Measurements from ENCODE around the gene PATL1. TPM values are rescaled to one million over a fixed set of nuclear protein-coding genes. Genes with fewer than 3 reads are reported as not detected.
"Not testable (repeated sequence)": the region's sequence is repeated elsewhere in the genome, so short reads cannot be mapped to it uniquely, and the experiment has no call there.

Gene PATL1, protein sequence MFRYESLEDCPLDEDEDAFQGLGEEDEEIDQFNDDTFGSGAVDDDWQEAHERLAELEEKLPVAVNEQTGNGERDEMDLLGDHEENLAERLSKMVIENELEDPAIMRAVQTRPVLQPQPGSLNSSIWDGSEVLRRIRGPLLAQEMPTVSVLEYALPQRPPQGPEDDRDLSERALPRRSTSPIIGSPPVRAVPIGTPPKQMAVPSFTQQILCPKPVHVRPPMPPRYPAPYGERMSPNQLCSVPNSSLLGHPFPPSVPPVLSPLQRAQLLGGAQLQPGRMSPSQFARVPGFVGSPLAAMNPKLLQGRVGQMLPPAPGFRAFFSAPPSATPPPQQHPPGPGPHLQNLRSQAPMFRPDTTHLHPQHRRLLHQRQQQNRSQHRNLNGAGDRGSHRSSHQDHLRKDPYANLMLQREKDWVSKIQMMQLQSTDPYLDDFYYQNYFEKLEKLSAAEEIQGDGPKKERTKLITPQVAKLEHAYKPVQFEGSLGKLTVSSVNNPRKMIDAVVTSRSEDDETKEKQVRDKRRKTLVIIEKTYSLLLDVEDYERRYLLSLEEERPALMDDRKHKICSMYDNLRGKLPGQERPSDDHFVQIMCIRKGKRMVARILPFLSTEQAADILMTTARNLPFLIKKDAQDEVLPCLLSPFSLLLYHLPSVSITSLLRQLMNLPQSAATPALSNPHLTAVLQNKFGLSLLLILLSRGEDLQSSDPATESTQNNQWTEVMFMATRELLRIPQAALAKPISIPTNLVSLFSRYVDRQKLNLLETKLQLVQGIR
- total RNA-seq: 10 to 100 TPM; 60.8 to 66.9 TPM

DNA sequence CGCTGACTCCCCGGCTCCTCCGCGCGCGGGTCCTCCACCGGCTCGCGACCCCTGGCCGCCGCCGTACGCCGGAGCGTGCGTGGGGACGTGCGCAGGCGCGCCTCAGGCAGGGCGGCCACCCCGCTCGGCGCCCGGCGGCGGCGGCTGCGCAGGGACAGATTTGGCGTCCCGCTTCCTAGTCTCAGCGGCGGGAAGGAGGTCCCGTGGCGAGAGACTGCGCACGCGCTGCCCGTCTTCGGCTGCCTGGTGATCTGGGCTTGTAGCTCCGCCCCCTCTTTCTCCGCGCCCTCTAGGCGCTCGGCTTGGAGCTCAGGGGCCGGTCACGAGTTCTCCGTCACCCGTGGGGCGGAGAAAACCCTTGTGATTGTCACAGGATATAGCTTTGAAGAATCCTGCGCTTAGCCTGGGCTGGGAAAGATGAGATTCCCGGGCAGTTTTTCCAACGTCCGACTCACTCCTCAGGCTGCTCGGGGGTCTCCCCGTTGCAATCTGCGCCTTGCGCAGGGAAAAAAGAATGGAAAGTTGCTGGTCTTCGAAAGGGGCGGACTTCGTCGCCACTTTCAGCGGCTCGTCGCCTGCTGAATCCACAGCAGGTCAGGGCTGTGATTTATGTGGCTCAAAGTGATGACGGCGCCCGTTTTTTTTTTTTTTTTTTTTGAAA lies at the start of gene PATL1:
TSS of gene PATL1 (minus strand) at position 88 of the 661 bp plus-strand sequence. CDS start 142 bp downstream, outside the sequence.
- Mint-ChIP-seq H3K9me3 (no peaks in the 10 kb centered on the region), H3K27ac (peak within 1 kb of the TSS; percentile 96), H3K4me3 (peak within 1 kb of the TSS; percentile 97), H3K27me3 (no peaks in the 10 kb centered on the region), H3K36me3 (peaks cover 26% of the 10 kb centered on the region), H3K4me1 (peaks cover 32% of the 10 kb centered on the region)
- peak; percentile 99 for DNase-seq

GRCh38 chr11:59716051-59716450 lies 47.2 kb upstream of the PATL1 start:
- no peak for DNase-seq
- no peaks in the 10 kb centered on the region for H3K36me3 Mint-ChIP-seq
- no peaks in the 10 kb centered on the region for H3K9me3 Mint-ChIP-seq
- no peaks in the 10 kb centered on the region for H3K4me1 Mint-ChIP-seq
- H3K27me3 Mint-ChIP-seq: peaks cover 11% of the 10 kb centered on the region
- no peak overlapping the region for H3K4me3 Mint-ChIP-seq
- no peak overlapping the region for H3K27ac Mint-ChIP-seq

DNA sequence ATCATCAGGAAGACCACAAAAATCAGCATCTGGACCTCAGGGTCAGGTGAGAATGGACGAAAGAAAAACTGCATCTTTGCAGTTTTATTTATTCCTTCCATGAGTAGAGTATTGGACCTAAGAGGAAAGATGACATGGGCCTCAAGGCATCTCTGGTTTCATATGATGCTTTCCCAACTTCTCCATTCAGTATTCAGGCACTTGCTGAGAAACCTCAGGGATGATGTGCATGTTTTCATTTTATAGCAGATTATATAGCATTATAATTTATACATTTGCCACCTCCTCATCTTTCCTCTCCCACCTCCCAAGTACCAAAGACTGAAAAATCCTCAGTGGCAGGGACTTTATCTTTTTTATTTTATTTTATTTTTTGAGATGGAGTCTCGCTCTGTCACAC lies 44.9 kb upstream of the PATL1 start, which contains the start of gene OR10V1:
TSS of gene OR10V1 (minus strand) at position 101 of the 400 bp plus-strand sequence. CDS start at position 101, 0 bp downstream.
- Mint-ChIP-seq H3K4me3 (no peak within 1 kb of the TSS), H3K27me3 (peaks cover 5% of the 10 kb centered on the region), H3K9me3 (no peaks in the 10 kb centered on the region), H3K36me3 (no peaks in the 10 kb centered on the region), H3K4me1 (no peaks in the 10 kb centered on the region), H3K27ac (no peak within 1 kb of the TSS)
- no peak for DNase-seq

- Mint-ChIP-seq H3K36me3 (no peaks in the 10 kb centered on the region), H3K9me3 (no peaks in the 10 kb centered on the region), H3K4me1 (no peaks in the 10 kb centered on the region), H3K4me3 (no peak overlapping the region), H3K27ac (no peak overlapping the region), H3K27me3 (peaks cover 7% of the 10 kb centered on the region)
- no peak for DNase-seq
Observed at GRCh38 chr11:59710136-59710847, 41.5 kb upstream of the PATL1 start.

DNA sequence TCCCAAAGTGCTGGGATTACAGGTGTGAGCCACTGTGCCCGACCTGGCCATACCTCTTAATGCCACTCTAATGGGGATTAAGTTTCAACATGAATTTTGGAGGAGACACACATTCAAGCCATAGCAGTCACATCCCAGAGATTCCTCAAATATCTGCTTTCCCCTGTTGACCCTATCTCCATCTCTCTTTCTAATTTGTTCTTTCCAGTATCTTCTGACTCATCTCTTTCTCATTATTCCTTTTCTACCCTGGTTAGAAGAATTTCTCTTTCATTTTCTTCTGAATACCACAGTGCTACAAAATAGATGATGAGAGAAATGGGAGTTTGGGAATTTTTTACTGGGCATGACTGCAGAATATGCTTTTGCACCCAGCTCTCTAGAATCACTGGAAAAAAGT lies 39.7 kb upstream of the PATL1 start:
- Mint-ChIP-seq H3K4me3 (no peak overlapping the region), H3K27ac (no peak overlapping the region), H3K27me3 (peaks cover 19% of the 10 kb centered on the region), H3K4me1 (no peaks in the 10 kb centered on the region), H3K36me3 (no peaks in the 10 kb centered on the region), H3K9me3 (no peaks in the 10 kb centered on the region)
- DNase-seq: no peak

DNA sequence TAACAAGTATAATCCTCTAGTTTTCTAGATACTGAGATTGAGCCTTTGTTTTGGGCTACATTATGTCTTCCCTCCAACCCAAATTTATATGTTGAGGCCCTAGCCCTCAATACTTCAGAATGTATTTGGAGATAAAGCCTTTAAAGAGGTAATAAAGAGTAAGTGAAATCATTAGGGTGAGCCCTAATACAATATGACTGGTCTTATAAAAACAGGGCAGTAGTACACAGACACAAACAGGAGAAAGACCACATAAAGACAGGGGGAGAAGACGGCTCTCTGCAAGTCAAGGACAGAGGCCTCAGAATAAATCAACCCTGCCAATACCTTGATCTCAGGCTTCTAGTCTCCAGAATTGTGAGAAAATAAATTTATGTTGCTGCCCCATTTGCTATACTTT lies 38.5 kb upstream of the PATL1 start:
- no peak overlapping the region for H3K27ac Mint-ChIP-seq
- no peak overlapping the region for H3K4me3 Mint-ChIP-seq
- DNase-seq: no peak
- H3K4me1 Mint-ChIP-seq: no peaks in the 10 kb centered on the region
- no peaks in the 10 kb centered on the region for H3K9me3 Mint-ChIP-seq
- H3K27me3 Mint-ChIP-seq: peaks cover 19% of the 10 kb centered on the region
- no peaks in the 10 kb centered on the region for H3K36me3 Mint-ChIP-seq

- Mint-ChIP-seq H3K4me1 (no peaks in the 10 kb centered on the region), H3K27me3 (peaks cover 19% of the 10 kb centered on the region), H3K4me3 (no peak overlapping the region), H3K36me3 (no peaks in the 10 kb centered on the region), H3K27ac (no peak overlapping the region), H3K9me3 (no peaks in the 10 kb centered on the region)
- DNase-seq: no peak
Observed at GRCh38 chr11:59706518-59707285, 37.9 kb upstream of the PATL1 start.

GRCh38 chr11:59705294-59705693 lies 36.5 kb upstream of the PATL1 start:
- H3K4me1 Mint-ChIP-seq: no peaks in the 10 kb centered on the region
- no peaks in the 10 kb centered on the region for H3K36me3 Mint-ChIP-seq
- H3K4me3 Mint-ChIP-seq: no peak overlapping the region
- no peaks in the 10 kb centered on the region for H3K9me3 Mint-ChIP-seq
- no peak for DNase-seq
- H3K27ac Mint-ChIP-seq: no peak overlapping the region
- H3K27me3 Mint-ChIP-seq: peaks cover 24% of the 10 kb centered on the region

DNA sequence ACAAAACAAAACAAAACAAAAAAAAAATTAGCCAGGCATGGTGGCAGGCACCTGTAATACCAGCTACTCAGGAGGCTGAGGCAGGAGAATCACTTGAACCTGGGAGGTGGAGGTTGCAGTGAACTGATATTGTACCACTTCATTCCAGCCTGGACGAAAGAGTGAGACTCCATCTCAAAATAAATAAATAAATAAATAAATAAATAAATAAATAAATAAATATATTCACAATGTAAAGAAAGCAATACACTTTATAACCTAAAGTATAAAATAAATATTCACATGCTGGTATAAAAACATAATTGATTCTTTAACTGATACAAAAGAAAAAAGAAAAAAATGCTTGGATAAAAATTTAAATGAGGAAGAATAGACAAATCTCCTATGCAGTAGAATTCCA lies 34.7 kb upstream of the PATL1 start:
- not testable (repeated sequence) for H3K4me1 Mint-ChIP-seq, DNase-seq, H3K9me3 Mint-ChIP-seq, H3K27ac Mint-ChIP-seq, H3K36me3 Mint-ChIP-seq, H3K4me3 Mint-ChIP-seq
- peaks cover 24% of the 10 kb centered on the region for H3K27me3 Mint-ChIP-seq

GRCh38 chr11:59700157-59700556 lies 31.3 kb upstream of the PATL1 start:
- not testable (repeated sequence) for H3K4me3 Mint-ChIP-seq, H3K9me3 Mint-ChIP-seq, H3K27ac Mint-ChIP-seq, H3K4me1 Mint-ChIP-seq, DNase-seq, H3K36me3 Mint-ChIP-seq
- H3K27me3 Mint-ChIP-seq: peaks cover 16% of the 10 kb centered on the region

DNA sequence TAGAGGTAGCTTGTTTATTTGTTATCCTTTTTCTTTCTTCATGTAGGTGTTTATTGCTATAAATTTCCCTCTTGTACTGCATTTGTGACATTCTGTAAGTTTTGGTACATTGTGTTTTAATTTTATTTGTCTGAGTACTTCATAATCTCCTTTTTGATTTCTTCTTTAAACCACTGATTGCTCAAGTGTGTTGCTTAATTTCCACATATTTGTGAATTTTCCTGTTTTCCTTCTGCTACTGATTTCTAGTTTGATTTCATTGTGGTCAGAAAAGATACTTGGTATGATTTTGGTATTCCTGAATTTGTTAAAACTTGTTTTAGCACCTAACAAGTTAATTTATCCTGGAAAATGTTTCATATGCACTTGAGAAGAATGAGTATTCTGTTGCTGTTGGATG lies 29.7 kb upstream of the PATL1 start:
- Mint-ChIP-seq H3K27ac (no peak overlapping the region), H3K27me3 (peaks cover 17% of the 10 kb centered on the region), H3K36me3 (no peaks in the 10 kb centered on the region), H3K4me3 (no peak overlapping the region), H3K4me1 (no peaks in the 10 kb centered on the region), H3K9me3 (peaks cover 5% of the 10 kb centered on the region)
- DNase-seq: no peak

DNA sequence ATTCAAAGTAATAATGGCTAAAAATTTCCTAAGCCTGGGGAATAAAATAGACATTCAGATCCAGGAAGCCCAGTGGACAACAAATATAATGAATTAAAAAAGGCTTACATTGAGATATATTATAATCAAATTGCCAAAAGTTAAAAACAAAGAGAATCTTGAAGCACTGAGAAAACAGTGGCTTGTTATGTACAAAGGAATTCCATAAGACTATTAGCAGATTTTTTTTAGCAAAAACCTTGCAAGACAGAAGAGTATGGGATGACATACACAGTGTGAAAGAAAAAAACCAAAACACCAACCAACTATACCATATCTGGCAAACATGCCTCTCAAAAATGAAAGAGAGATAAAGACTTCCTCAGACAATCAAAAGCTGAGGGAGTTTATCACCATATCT lies 24.1 kb upstream of the PATL1 start:
- Mint-ChIP-seq H3K27me3 (peaks cover 30% of the 10 kb centered on the region), H3K36me3 (peaks cover 4% of the 10 kb centered on the region), H3K4me1 (peaks cover 6% of the 10 kb centered on the region), H3K27ac (no peak overlapping the region), H3K4me3 (no peak overlapping the region), H3K9me3 (peaks cover 15% of the 10 kb centered on the region)
- DNase-seq: no peak

DNA sequence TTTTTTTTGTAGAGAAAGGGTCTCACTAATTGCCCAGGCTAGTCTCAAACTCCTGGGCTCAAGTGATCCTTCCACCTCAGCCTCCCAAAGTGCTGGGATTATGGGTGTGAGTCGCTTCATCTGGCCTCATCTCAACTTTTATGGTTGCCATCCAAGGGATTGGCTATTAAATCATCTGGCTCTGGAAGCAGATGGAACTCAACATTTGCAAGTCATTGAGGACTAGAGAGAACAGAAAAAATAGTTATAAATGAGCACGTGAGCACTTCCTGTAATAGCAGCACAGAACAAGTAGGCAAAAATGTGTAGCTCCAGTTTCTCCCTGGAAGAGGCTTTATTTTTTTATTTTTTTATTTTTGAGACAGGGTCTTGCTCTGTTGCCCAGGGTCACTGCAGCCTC lies 22.3 kb upstream of the PATL1 start:
- peaks cover 4% of the 10 kb centered on the region for H3K36me3 Mint-ChIP-seq
- H3K27ac Mint-ChIP-seq: no peak overlapping the region

GRCh38 chr11:59689015-59689414 lies 20.2 kb upstream of the PATL1 start:
- Mint-ChIP-seq H3K36me3 (peaks cover 4% of the 10 kb centered on the region), H3K27me3 (peaks cover 28% of the 10 kb centered on the region), H3K4me1 (peaks cover 6% of the 10 kb centered on the region), H3K9me3 (peaks cover 15% of the 10 kb centered on the region), H3K27ac (no peak overlapping the region), H3K4me3 (no peak overlapping the region)
- no peak for DNase-seq

More for the DNA sequence above, 22.3 kb upstream of the PATL1 start:
- peaks cover 15% of the 10 kb centered on the region for H3K9me3 Mint-ChIP-seq
- H3K27me3 Mint-ChIP-seq: peaks cover 34% of the 10 kb centered on the region
- no peak for DNase-seq
- H3K4me3 Mint-ChIP-seq: no peak overlapping the region
- H3K4me1 Mint-ChIP-seq: peaks cover 6% of the 10 kb centered on the region

Measured in activated naive CD8-positive, alpha-beta T cell treated with anti-CD3 and anti-CD28 coated beads for 36 hours (primary cell).